ENCODE measurements around the gene ZNF831.

Gene ZNF831

GRCh38 chr20:59154317-59155013 is 9.2 kb upstream of the ZNF831 start:
- Histone ChIP-seq H3F3A (ENCODE audit: control insufficient read depth, insufficient read depth) (no peaks in the 10 kb centered on the region), H3K79me2 (ENCODE audit: control insufficient read depth, low read length) (no peaks in the 10 kb centered on the region), H4K20me1 (ENCODE audit: control insufficient read depth, insufficient read depth, low read depth, low read length) (no peaks in the 10 kb centered on the region), H3K9me3 (ENCODE audit: control insufficient read depth, insufficient read depth, low read length) (no peaks in the 10 kb centered on the region), H3K4me2 (ENCODE audit: low read length) (no peak overlapping the region), H3K4me3 (ENCODE audit: low read length) (no peak overlapping the region), H3K4me1 (ENCODE audit: control insufficient read depth, low read length) (peaks cover 13% of the 10 kb centered on the region), H3K9me2 (replicated peaks; ENCODE audit: control insufficient read depth, low read length) (no peaks in the 10 kb centered on the region), H3K27ac (ENCODE audit: low read depth, low read length) (no peak overlapping the region), H3K36me3 (ENCODE audit: control insufficient read depth, low read length) (no peaks in the 10 kb centered on the region), H3K27me3 (ENCODE audit: control insufficient read depth, low read length) (no peaks in the 10 kb centered on the region)
- TF ChIP-seq CTCF (IDR thresholded peaks at IDR 0.05; ENCODE audit: low read depth, low read length, poor library complexity, severe bottlenecking): no peak
- no peak for TF ChIP-seq EZH2phosphoT487 (IDR thresholded peaks at IDR 0.05; ENCODE audit: borderline replicate concordance, low read length)

- peaks cover 35% of the 10 kb centered on the region for H3K4me1 ChIP-seq (ENCODE audit: control insufficient read depth, low read length)
- H3F3A ChIP-seq (ENCODE audit: control insufficient read depth, insufficient read depth): peaks cover 13% of the 10 kb centered on the region
- H3K9me2 ChIP-seq (replicated peaks; ENCODE audit: control insufficient read depth, low read length): no peaks in the 10 kb centered on the region
- H3K27me3 ChIP-seq (ENCODE audit: control insufficient read depth, low read length): no peaks in the 10 kb centered on the region
- H3K9me3 ChIP-seq (ENCODE audit: control insufficient read depth, insufficient read depth, low read length): no peaks in the 10 kb centered on the region
- no peak for TF ChIP-seq CTCF (IDR thresholded peaks at IDR 0.05; ENCODE audit: low read depth, low read length, poor library complexity, severe bottlenecking)
- no peak for TF ChIP-seq EZH2phosphoT487 (IDR thresholded peaks at IDR 0.05; ENCODE audit: borderline replicate concordance, low read length)
- H3K79me2 ChIP-seq (ENCODE audit: control insufficient read depth, low read length): no peaks in the 10 kb centered on the region
- H3K27ac ChIP-seq (ENCODE audit: low read depth, low read length): no peak overlapping the region
- no peaks in the 10 kb centered on the region for H4K20me1 ChIP-seq (ENCODE audit: control insufficient read depth, insufficient read depth, low read depth, low read length)
- no peak overlapping the region for H3K4me2 ChIP-seq (ENCODE audit: low read length)
- no peaks in the 10 kb centered on the region for H3K36me3 ChIP-seq (ENCODE audit: control insufficient read depth, low read length)
- no peak overlapping the region for H3K4me3 ChIP-seq (ENCODE audit: low read length)
Measured at GRCh38 chr20:59157064-59157463, 6.6 kb upstream of the ZNF831 start.

- H3K27ac ChIP-seq (ENCODE audit: low read depth, low read length): no peak overlapping the region
- H3K79me2 ChIP-seq (ENCODE audit: control insufficient read depth, low read length): no peaks in the 10 kb centered on the region
- no peaks in the 10 kb centered on the region for H4K20me1 ChIP-seq (ENCODE audit: control insufficient read depth, insufficient read depth, low read depth, low read length)
- no peaks in the 10 kb centered on the region for H3K27me3 ChIP-seq (ENCODE audit: control insufficient read depth, low read length)
- no peaks in the 10 kb centered on the region for H3K9me3 ChIP-seq (ENCODE audit: control insufficient read depth, insufficient read depth, low read length)
- no peak for TF ChIP-seq EZH2phosphoT487 (IDR thresholded peaks at IDR 0.05; ENCODE audit: borderline replicate concordance, low read length)
- TF ChIP-seq CTCF (IDR thresholded peaks at IDR 0.05; ENCODE audit: low read depth, low read length, poor library complexity, severe bottlenecking): no peak
- H3F3A ChIP-seq (ENCODE audit: control insufficient read depth, insufficient read depth): peaks cover 15% of the 10 kb centered on the region
- no peaks in the 10 kb centered on the region for H3K9me2 ChIP-seq (replicated peaks; ENCODE audit: control insufficient read depth, low read length)
- H3K36me3 ChIP-seq (ENCODE audit: control insufficient read depth, low read length): no peaks in the 10 kb centered on the region
- peaks cover 39% of the 10 kb centered on the region for H3K4me1 ChIP-seq (ENCODE audit: control insufficient read depth, low read length)
- H3K4me2 ChIP-seq (ENCODE audit: low read length): no peak overlapping the region
- no peak overlapping the region for H3K4me3 ChIP-seq (ENCODE audit: low read length)
Measured at GRCh38 chr20:59157531-59157930, 6.1 kb upstream of the ZNF831 start.
